ENCODE data around the gene NEK10. TPM values are rescaled to one million over a fixed set of nuclear protein-coding genes. Genes with fewer than 3 reads are reported as not detected.

Gene NEK10
- total RNA-seq, 1 experiment from 2014 or later = 1.1 TPM

Other genes starting within 250 kb of the NEK10 start
- gene SLC4A7, start 115.0 kb upstream of the NEK10 start, total RNA-seq (2014; rRNA removed; shearing (Covaris generic)) = 59.5 and 71.5 TPM in 2 replicates

All from SJCRH30 (cell line).